ENCODE results near the gene KIAA1549. TPM values are rescaled to one million over a fixed set of nuclear protein-coding genes. Genes with fewer than 3 reads are reported as not detected.
A peak's percentile ranks its signal among the peaks of the same experiment; 100 is the strongest.

Gene KIAA1549
- total RNA-seq, 1 experiment from 2014 or later, result 3.3 TPM

DNA sequence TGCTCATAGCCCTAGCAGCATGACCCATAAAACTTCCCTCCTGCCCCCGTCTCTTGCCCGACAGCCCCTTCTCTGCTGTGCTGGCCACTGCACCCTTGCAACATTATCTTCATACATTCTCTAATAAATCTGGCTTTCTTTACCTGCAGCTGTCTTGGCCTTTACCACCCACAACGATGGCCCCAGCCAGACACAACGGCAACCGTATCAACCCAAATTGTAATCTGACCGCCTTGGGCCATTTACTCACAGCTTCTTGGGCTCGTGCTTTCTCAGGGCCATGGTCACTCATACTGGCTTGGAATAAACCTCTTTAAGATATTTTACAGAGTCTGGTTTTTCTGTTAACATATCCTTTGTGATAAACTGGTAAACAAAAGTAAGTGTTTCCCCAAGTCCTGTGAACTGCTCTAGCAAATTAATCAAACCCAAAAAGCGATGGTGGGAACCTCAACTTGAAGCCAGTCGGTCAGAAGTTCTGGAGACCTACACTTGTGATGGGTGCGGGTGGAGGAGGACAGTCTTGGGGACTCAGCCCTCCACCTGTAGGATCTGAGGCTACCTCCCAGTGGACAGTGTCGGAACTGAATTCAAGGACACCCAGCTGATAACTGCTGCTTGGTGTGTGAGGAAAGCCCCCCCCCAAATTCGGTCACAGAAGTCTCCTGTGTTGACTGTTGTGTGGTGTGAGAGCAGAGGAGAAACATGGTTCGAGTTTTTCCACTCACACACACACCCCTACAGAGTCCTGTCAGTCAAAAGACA, 95.6 kb downstream of the KIAA1549 start:
- no peak for DNase-seq (ENCODE audit: low read depth)

DNA sequence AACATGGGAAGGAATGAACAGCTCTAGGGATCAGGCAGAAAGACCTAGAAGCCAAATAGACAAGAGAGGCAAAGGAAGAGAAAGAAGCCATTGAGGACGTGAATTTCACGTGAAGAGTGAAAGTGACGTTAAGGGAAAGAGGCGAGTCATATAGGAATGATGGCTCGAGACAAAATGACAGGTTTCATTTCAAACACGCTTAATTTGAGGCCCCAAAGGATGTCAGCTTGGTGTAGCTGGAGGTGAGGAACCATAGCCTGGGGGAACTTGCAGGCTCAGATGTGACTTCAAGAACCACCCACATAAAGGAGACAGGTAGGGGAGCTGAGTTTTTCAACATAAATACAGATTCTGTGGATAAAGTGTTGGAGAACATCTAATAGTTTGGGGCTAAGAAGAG, 98.9 kb downstream of the KIAA1549 start:
- DNase-seq (ENCODE audit: low read depth), result no peak

DNA sequence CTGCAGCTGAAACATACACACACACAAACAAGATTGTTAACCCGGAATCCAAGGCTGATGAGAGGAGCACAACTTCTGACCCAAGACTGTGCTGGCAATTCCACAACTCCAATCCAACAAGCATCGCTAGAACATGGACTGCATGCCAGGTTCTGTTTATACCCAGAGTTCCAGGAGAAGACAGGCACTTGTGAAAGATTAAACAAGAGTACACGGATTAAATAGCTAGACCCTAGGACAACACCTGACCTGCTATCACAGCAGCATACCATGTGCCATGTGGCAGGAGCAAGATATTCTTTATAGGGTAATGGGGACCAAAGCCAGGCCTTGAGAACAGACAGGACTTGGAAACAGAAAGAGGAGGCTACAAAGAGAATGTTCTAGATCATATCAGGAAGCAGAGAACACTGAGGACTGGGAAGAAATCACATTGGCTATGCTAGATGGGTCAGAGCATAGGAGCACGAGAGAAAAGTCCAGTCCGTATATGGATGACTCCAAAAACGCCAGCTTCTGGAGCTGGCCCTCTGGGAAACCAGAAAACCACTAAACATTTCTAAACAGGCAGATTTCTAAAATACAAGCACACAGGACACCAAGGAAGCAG, 99.5 kb downstream of the KIAA1549 start:
- no peak for DNase-seq (ENCODE audit: low read depth)

DNA sequence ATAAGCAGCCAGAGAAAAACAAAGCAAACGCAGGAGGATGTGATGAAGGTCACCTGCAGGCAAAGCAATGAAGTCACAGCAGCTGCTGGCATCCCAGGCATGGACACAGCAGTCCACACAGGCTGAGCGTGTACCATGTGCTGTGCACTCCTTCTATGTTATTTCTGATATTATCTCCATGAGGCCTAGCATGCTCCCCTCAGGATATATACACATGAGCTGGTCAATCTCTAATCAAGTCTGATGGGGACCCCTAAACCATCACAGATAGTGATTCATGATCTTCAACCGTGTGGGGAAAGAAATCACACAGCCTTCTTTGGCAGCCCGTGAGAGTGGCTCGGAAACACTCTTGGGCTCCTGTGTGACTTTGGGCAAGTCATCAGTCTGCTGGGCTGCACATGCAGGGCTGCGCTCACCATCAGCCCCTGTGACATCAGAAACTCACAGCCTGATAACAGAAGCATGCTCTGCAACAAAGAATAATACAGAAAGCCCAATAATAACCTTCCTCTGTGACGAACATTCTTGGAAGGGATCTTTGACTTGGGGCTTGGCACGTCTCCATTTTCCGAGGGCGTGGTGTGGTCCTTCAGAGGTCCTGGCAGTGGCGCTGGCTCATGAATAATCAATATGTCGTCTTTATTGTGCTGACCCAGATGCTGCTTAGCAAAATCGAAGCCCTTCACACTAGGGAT, 100.2 kb downstream of the KIAA1549 start:
- DNase-seq (ENCODE audit: low read depth), result no peak

DNA sequence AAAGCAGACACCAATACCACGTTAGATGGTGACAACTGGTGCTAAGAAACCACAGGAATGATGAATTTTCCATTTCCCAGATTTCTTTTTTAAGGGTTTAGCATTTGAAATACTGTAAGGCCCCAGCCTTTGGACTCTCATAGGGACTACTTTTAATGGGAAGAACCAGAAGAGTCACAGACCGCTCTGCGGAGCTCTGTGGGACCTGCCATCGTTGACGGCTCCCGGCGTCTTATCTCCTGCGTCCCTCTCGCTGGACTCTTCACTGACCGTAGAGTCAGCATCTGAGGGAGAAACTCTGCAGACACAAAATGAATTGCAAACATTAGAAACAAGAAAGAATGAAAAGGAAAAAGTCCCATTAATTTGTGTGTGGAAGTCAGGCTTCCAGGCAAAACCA, 101.8 kb downstream of the KIAA1549 start:
- no peak for DNase-seq (ENCODE audit: low read depth)

DNA sequence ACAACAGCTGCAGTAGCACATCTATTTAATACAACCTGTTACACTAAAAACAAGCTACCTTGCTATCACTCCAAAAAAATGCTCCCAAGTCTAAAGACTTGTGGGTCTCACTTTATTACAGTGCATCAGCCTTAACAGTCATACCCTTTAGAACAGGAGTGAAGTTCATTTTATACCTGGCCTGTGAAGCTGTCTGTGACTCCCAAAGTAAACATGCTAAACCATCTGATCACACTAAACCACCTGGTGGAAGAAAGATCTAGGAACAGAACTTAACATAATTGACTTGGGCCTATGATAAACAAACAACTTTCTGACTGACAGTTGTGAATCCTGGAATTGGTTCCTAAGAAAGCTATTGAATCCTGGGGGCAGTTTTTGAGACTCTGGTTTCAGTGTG, 102.3 kb downstream of the KIAA1549 start:
- DNase-seq (ENCODE audit: low read depth), result no peak

DNA sequence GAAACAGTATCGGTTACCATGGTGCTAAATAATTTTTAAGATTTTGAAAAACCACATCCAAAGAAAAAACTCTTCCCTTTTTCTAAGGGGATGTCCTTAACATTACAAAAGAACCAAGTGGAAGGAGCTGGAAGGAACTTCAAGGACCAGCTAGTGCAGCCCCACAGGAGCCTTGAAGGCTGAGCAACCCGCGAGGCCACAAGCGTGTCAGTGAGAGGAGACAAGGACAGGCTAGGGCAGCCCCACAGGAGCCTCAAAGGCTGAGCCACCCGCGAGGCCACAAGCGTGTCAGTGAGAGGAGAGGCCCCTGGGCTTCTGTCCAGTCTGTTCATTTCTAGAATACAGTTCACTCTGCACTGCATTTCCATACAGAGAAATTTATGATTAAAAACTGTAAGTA, 103.1 kb downstream of the KIAA1549 start:
- DNase-seq (ENCODE audit: low read depth), result no peak

DNA sequence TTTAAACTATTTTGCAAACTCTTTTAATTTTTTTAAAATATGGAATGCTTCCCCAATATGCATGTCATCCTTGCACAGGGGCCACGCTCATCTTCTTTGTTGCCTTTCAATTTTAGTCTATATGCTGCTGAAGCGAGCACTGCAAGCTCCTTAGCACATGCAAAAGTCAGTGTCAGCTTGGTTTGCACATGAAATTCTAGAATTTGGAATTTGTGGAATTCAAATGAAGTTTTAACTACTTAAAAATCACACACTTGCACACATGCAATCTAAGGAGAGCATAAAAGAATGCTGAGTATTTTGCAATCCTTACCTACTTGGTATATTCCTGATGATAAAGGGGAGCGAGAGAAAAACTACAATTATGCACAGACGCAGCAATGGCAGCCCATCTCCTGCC, 104.9 kb downstream of the KIAA1549 start:
- DNase-seq (ENCODE audit: low read depth), result no peak

DNA sequence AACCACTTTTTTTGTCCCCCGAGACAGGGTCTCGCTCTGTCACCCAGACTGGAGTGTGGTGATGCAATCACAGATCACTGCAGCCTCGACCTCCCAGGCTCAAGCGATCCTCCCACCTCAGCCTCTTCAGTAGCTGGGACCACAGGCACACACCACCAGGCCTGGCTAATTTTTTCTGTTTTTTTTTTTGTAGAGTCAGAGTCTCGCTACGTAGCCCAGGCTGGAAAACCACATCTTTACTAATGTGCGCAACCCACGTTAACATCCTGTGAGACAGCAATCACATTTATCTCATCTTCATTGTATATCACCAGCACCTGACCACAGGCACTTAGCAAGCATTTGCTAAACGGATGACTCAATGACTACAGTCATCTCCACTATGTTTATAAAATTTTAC, 105.4 kb downstream of the KIAA1549 start:
- peak; percentile 81 for DNase-seq (ENCODE audit: low read depth)

DNA sequence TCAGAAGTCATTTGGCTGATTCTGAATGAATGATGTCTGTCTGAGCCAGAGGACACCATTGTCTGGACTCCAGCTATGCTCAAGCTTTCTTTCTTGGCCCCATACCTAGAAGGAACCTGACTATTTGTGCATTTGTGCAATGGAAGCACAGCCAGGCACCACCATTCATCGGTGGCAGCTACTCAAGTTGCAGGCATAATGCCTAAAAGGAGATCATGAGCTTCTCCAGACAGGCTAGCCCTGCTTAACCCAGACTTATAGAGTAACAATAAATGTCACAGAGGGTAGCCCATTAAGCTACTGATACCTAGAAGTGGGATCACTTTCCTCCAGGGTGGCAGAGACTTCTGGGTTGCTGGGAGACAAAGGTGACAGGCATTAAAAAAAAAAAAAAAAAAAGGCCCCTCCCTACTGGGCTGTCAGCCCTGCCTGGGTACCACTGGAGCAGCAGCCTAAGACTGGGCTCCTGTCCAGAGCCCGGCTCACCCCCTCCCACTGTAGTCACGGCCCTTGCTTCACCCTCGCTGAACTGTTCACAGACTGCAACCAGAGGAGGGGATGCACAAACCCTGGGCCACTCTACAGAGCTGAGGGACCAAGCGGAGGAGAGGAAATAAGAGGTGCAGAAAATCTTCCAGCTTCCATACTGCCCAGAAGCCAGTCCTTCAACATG, 107.8 kb downstream of the KIAA1549 start:
- no peak for DNase-seq (ENCODE audit: low read depth)

DNA sequence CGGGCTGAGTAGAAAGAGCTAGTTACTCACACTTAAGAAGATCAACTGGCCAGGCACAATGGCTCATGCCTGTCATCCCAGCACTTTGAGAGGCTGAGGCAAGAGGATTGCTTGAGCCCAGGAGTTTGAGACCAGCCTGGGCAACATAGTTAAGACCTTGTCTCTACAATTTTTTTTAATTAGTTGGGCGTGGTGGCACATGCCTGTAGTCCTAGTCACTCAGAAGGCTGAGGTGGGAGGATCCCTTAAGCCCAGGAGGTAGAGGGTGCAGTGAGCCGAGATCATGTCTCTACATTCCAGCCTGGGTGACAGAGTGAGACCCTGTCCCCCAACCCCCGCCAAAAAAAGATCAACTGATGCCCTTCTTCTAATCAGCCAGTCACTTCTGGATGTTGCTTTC, 108.6 kb downstream of the KIAA1549 start:
- DNase-seq (ENCODE audit: low read depth), result no peak

DNA sequence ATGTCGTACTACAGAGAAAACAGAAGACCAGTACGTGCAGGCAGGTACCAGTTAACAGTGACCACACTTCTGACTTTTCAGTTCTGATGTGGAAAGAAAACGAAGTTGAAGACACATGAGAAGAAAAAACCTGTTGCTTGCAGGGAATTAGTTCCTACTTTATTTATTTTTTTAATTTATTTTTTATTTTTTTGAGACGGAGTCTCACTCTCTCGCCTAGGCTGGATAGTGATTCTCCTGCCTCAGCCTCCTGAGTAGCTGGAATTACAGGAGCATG, 109.4 kb downstream of the KIAA1549 start:
- DNase-seq (ENCODE audit: low read depth), result no peak

DNA sequence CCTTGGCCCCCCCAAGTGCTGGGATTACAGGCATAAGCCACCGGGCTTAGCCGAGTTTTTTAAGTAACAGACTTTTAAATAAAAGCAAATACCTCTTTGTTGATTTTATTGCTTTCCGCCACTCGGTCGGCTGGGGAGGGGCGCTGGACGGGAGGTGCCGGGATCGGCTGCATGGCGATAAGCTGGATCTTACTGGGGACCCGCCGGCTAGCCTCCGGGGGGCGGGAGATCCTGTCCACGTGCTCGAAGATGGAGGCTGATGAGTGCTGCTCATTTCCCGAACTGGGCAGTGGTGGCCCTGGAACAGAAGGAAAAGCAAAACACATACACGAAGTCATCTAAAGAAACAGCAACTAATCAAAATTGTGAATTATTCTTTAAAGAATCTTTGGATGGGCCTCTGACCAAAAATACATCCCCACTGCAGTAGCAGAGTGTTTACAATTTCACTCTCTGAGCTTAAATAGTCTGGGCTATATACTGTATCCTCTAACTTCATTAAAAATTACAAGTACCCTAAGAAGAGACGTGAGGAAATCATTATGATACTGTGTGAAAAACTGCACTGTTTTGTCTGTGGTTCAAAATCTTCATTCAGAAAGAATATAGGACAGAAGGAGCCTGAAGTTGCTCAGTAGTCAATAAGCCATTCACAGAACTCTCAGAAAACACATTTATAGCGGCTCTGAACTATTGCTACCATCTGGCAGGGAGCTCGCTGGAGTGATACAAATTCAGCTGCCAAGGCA, 110.0 kb downstream of the KIAA1549 start:
- no peak for DNase-seq (ENCODE audit: low read depth)

DNA sequence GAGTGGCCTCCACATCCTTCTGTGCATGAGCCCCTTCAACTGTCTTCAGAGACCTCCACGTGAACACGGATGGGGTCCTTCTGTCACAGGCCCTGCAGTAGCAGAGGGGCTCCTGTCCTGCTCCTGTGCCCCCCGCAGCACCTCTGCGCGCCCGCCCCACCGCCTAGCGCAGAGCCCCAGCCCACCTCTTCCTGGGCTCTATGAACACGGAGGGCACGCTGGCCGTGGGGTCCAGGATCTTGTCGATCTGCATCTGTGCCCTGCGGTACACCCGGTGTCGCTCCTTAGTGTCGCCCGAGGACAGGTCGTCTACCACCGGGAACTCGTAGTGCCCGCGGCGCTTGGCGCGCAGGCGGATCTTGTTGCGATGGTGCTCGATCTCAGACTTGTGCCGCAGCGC, 111.8 kb downstream of the KIAA1549 start:
- no peak for DNase-seq (ENCODE audit: low read depth)

DNA sequence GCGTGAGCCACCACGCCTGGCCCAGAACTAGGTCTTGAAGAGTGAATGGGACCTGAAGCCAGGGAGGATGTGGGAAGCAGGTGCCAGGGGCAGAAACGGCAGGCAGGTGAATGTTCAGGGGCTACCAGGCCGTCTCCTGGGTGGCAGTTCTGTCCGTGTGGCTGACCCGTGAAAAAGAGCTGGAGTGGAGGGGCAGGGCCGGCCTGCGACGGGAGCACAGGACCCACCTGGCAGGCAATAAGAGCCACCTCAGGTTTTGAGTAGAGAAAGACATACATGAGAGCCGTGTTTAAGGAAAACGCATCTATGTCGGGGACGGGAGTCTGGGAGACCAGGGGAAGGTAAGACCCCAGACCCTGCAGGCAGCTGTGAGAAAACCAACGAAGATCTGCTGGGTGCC, 112.5 kb downstream of the KIAA1549 start:
- no peak for DNase-seq (ENCODE audit: low read depth)

DNA sequence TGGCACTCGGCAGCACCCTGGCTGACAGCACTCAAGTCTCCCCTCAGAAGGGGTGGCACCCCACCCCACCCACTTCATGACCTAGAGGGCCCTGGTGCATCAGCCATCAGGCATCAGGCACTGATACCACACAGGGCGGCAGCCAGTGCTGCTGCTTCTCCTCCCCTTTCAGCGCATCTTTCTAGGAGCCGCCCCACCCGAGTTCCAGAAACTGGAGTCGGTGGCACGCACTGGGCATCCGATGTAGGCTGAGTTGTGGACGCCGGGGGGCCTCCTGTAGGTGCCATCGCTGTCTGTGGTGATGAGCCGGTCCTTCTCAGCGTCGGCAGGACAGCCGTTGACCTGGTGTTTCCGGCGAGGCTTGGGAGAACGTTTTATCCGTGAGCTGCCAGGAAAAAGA, 113.4 kb downstream of the KIAA1549 start:
- no peak for DNase-seq (ENCODE audit: low read depth)

DNA sequence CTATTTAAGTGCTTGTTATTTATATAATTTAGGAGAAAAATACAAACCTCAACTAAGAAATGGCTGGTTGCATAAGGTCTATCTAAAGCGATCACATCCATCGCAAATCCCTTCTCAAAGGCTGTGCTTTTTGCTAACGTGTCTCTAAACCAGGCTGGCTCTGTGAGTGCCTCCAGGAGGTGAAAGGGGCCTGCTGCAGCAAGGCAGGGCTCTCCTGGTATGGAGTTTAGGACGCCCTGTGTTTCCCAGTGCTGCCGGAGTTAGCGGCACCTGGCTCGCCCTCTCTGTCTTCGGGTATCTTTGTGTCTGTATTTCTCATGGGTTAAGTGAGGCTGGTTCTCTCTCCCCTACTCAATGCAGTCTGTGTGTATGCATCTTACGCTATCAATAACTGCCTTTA, 114.8 kb downstream of the KIAA1549 start:
- DNase-seq (ENCODE audit: low read depth), result no peak

DNA sequence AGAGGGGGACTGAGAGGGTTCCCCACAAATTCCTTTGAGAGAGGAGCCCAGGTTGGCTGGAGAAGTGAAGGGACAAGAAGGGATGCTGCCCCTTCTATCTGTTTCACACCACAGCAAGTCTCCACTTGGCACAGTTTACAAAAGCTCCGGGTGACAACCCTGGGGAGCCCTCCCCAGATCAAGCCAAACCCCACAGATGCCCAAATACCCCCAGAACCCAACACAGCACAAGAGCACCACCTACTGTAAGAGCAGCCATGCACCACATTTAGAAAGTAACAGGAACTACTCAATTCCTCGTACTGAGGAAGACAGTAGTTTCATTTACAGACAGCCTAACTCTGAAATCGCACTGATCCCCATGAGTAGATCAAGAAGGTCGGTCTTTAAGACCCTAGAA, 115.3 kb downstream of the KIAA1549 start:
- no peak for DNase-seq (ENCODE audit: low read depth)

DNA sequence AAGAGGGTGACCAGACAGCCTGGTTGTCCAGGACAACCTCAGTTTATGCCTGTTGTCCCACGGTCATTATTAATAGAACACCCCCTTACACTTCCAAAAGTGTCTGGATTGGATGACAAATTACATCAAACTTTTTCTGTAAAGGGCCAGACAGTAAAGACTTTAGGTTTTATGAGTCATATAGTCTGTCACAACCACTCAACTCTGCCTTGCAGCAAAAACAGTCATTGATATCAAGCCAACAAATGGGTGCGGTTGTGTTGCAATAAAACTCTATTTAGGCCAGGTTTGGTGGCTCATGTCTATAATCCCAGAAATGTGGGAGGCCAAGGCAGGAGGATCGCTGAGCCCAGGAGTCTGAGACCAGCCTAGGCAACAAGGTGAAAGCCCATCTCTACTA, 116.5 kb downstream of the KIAA1549 start:
- DNase-seq (ENCODE audit: low read depth), result peak; percentile 81

DNA sequence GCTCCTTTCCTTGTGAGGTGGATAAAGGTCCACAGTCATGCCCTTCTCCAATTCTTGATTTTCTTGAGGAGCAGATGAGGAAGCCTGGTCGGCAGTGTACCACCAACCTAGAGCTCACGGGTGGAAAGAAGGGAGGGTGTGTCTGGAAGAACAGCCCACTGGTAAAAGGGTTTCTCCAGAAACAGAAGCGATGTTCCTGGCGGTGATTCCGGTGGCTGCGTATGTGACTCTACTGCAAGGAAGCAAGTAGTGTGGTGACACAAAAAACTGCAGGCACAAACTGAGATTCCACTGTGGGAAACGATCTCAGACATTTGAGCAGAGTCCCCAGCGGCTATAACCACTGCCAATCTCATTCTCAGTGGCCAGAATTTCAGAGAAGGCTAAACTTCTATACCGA, 117.3 kb downstream of the KIAA1549 start:
- DNase-seq (ENCODE audit: low read depth), result no peak

DNA sequence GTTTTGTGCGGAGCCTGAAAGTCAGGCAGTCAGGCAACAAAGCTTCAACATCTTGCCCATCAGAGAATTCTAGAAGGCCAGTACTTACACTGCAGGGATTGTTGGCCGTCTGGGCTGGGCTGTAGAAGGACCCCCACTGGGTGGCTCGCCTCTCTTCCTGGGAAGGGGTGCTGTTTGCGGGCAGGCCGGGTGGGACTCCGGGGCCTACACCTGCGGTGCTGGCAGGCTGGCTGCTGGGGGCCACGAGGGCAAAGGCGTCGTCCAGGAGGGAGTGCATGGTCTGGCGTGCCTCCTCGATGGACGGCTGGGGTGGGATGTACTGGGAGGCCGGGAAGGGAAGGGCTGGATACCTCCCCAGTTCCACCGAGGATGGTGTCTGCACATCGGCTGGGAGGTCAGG, 120.1 kb downstream of the KIAA1549 start:
- no peak for DNase-seq (ENCODE audit: low read depth)

DNA sequence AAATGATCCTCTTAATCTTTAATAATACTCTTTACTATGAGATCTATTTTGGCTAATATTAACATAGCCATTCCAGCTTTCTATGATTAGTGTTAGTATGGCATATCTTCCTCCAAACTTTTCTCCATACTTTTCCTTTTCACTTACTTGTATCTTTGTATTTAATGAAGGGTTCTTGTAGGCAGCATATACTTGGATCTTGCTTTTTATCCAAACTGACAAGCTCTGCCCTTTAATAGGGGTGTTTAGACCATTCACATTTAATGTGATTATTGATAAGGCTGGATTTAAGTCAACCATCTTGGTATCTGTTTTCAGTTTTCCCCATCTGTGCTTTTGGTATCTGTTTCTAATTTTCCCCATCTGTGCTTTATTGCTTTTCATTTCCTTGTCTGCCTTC, 123.5 kb downstream of the KIAA1549 start:
- no peak for DNase-seq (ENCODE audit: low read depth)
